Stimulated activated CD4-positive, alpha-beta T cell treated with anti-CD3 and anti-CD28 coated beads, Interleukin-1b, Interleukin-23, amount 100 ng/mL, for 4 hours (primary cell): Measurements from ENCODE around the gene CRY1.

Source experiments
- DNase-seq, 2 donors: peaks; one replicate each; pipeline ENCODE4 v3.0.0-alpha.2; 2020; ENCODE audit warnings: low read depth in 2 of 2

Gene CRY1

DNA sequence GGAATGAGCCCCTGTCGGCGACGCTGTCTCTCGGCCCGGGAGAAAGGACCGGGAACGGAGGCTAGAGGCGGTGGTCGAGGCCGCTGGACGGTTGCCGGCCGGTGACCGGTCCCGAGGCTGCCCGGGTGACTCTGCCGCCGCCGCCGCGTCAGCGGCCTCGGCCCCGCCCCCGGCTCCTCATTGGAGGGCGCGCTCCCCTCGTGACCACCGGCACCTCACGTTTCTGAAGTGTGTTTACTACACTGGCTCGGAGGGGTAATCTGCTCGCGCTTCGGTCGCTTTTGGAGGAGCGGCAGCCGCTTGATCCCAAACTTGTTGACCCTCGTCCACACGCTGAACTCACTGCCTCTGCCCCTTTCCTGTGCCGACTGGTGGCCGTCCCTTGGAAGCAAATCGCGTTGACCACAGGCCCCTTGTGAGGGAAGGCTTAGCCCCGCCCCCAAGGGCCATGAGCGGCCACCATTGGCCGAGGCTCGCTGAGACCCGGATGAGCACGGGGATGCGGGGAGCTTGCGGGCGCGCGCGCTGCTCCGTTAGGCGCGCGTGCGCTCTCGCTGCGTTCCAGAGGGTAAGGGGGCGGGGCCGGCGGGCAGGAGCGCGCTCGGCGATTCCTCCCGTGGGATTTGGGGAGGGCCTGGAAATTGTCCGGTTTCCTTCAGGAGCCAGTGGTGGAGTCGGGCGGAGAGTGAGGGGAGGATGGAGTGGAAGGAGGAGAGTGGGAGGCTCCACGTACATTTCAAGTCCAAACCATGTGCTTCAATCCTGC is at the start of gene CRY1:
CRY1 (minus strand) TSS at position 133 of the 766 bp plus-strand sequence. CDS start 588 bp downstream, outside the sequence.
- peak; percentile 87 to 89 for DNase-seq

DNA sequence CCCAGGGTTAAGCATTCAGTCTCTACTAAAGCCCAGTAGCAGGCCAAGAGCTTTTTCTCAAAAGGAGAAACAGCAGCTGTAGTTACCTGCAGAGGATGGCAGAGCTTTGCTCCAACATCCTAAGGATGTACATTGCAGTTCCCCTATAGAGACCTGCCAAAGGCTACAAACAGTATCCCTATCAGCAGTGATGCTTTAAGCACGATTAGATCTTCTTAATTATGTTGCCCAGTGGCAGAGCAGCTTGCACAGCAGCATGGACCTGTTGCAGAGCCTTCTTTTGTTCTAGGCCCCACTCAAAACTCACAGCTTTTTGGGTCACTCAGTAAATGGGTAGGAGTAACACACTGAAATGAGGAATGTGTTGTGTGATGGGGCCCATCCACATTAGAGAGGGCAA is 46.4 kb upstream of the CRY1 start:
- no peak for DNase-seq

DNA sequence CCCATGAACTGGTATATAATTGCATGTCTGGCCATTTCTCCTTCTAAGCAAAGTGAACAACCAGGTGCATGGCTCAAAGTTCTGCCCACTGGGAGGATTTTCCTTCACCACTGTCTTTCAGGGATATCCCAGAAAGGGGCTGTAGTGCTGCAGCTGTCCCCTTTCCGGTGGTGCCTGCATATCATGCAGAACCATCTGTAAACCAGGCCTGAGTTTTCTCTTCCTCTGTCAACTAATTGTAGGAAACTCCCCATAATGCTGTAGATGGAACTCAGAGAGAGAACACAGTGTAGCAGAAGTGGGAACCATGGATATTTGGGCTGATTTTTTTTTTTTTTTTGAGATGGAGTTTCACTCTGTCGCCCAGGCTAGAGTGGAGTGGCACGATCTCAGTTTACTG is 45.6 kb upstream of the CRY1 start:
- DNase-seq = no peak

GRCh38 chr12:107135177-107135576 is 41.8 kb upstream of the CRY1 start:
- DNase-seq = no peak

DNA sequence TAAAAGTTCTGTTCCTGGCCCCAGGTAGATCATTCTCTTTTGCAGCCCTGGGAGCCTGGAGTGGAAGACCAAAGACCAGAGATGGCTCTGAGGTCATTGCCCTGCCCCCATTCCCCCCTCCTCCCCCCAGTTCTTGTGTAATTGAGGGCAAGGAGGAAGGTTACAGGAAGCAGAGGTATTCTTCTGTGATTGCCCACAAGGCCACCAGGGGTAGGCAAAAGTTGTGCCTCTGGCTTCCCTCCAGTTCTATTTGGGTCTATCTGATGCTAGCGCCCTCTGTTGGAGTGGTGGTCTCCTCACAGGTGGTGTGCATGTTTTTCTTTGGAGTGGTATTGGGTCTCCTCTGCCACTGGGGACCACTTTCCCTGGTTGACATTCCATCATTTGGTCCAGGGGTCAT is 41.2 kb upstream of the CRY1 start:
- DNase-seq = no peak

DNA sequence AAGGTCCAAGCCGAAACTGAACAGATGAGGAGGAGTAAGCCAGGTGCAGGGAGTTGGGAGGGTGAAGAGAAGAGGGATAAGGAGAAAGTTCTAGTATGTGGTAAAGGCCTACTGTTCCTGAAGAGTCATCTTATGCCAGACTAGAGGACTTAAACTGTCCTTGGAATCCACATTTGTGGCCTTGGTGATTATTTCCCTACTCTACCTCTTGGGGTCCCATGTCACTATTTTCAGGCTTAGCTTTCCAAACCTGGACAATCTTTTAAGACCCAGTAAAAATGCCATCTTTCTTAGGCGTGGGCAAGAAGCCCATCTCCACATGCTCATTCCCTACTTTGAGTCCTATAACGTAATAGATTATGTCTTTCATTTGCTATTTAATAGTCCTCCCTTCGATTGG is 40.1 kb upstream of the CRY1 start:
- no peak for DNase-seq

DNA sequence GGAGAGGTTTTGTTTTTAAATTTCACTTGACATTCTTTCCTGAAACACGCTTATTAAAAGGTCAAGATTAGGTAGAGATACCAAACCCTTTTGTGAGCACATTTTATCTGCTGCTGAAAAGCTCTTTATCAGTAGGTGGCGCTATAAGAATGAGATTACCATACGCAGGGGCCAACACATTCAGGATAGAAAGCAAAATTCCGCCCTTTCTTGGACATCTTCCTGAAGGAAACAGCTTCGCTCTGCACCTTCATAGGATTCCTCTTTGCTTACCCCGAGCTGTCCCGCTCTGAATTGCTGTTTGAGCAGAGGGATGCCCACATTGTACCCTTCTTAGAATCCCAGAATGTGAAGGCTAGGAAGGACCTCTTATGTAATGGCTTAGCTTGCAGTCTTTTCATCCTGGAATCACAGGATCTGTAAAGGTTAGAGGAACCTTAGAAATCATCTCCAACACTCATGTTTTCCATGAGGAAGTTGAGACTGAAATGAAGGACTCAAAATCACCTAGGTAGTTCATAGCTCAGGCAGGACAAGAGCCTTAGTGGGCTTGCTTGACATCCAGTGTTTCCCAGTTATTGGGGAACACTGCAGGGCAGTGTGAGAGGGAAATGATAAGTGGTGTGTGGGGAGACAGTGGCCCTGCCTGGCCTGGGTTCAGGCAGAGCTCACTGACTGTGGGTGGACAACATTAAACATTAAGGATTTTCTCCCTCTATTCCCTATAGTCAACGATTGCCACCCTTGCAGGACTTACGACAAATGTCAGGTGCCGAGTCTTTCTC is 38.7 kb upstream of the CRY1 start:
- DNase-seq = peak in 1 of 2 donors; percentile 15

DNA sequence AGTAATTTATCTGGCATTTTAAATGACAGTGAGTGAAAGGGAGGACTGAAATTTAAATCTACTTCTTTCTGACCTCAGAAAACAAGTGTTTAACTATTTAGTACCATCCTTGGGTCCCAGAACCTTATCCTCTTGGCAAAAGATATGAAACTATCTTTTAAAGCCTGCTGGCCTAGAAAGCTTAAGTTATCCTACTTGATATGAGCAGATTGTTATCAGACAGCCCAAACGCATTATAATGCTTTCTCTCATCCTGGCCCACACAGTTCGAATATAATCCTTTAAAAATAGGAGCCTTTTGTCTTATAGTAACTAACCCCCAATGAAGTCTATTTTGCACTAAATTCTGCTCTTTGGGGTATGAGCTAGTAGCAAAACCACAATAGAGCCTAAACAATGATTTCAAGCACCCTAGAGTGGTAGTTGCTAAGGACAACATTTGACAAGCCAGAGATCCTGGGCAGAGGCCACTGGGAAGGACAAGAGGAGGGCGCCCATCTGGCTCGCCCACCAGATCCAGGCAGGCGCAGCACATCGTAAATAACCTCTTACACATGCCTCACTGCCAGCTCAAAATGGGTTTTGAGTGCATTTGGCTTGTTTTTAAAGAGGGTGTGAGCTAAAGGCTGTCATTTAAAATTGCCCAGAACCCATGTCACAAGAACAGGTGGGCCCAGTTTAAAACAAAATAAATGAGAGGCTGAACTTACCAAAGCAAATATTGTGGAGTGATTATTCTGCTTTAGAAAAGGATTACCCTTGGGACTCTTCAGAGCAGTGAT is 37.7 kb upstream of the CRY1 start:
- DNase-seq = no peak

GRCh38 chr12:107129315-107129930 is 36.1 kb upstream of the CRY1 start:
- DNase-seq = no peak

- DNase-seq = no peak
Observed at GRCh38 chr12:107127482-107128430, 34.4 kb upstream of the CRY1 start.

DNA sequence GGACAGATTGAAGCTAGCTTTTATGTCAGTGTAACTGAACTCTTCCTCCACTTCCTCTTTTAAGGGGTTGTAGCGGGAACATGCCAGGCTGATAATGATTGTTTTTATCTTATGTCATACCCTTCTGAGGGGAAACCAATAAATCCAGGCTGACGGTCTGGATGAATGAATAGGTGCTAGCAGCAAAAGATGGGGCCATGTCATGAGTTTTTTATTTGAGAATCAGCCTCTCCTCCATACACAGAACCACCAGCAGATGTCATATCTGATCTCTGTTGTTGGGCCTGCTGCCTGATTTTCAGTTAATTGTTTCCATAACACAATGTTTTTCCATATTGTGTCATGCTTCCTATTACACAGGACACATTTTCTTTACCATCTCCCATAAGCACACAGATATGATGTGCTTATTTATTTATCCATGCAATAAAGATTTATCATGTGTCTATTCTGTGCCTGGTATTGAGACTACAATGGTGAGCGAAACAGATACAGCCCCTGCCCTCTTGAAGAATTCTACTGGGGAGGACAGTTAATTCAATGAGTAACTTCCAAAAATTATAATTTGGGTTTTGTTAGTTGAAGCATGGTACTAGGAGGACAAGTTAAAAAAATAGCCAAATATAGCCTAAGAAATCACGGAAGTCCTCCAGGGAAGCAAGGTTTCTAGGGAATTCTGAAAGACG is 33.6 kb upstream of the CRY1 start:
- no peak for DNase-seq

DNA sequence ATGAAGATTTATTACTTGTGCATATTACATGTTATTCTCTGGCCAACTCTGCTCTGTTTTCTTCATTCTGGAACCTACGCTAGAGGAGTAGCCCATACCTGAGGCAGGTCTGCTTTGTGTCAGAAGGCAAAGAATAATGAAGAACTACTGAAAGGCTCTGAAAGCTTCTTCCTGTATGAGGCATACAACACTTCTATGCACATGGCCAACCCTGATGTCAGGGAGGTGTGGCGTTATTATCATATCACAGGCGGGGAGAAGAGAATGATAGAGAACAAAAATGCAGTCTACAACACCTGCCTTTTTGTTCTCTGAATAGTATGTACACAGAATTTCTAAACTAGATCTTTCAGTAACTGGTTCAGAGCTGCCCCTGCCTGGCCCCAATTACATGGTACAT is 32.5 kb upstream of the CRY1 start:
- no peak for DNase-seq

- DNase-seq = no peak
Observed at GRCh38 chr12:107122452-107122958, 29.2 kb upstream of the CRY1 start.

DNA sequence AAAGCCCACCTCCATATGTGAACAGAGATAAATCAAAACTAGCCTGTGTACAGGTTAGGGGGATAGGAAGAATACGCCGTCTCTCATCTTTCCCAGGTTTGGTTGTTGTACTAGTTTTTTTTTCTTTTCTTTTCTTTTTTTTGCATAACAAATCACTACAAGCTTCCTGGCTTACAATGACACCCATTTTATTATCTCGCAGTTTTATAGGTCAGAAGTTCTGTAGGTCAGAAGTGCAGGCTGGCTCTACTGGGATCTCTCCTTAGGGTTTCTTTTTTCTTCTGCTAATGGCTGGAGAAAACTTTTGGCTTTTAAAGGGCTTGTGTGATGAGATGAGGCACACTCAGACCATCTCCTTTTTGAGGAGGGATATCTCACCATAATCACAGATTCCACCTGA is 25.7 kb upstream of the CRY1 start:
- no peak for DNase-seq

- DNase-seq = no peak
Observed at GRCh38 chr12:107118624-107119023, 25.3 kb upstream of the CRY1 start.

- DNase-seq = no peak
Observed at GRCh38 chr12:107115119-107115518, 21.8 kb upstream of the CRY1 start.

DNA sequence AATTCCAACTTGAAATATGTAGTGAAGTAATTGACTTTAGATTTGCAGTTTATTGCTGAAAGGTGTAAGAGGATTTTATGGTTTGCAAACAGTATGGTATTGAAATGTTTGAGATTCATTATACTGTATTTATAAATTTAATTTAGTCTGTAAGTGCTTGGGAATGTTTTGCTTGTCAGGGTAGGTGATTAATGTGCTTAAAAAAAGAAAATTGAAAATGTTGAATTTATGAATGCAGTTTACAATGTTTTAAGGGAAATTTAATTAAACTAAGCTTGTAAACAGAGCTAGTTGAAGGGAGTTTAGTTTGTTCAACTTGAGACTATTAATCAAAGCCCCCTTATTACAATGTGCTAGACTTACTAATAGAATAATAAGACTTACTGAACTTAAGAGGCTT is 18.0 kb upstream of the CRY1 start:
- no peak for DNase-seq

DNA sequence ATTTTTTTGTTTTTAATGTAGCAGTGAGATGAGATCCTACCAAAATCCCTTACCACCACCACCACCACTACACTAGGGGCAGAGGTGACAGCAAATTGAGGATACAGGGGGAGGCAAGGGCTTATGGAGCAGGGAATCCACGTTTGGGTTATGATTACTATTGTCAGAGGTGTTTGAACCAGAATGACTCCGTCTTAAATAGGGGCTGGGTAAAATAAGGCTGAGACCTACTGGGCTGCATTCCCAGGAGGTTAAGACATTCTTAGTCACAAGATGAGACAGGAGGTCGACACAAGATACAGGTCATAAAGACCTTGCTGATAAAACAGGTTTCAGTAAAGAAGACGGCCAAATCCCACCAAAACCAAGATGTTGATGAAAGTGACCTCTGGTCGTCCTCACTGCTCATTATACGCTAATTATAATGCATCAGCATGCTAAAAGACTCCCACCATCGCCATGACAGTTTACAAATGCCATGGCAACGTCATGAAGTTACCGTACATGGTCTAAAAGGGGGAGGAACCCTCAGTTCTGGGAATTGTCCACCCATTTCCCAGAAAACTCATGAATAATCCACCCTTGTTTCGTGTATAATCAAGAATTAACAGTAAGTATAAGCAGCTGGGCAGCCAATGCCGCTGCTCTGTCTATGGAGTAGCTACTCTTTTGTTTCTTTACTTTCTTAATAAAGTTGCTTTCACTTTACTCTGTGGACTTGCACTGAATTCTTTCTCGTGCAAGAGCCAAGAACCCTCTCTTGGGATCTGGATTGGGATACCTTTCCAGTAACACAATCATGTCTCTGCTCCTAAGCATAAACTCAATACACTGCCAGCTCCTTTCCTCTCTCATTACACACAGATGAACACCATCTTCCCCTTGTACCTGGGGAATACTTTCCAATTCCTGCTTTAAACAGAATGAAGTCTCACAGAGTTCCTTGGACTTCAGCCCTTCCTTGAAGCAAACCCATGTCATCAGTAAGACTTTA is 16.7 kb upstream of the CRY1 start:
- DNase-seq = no peak

DNA sequence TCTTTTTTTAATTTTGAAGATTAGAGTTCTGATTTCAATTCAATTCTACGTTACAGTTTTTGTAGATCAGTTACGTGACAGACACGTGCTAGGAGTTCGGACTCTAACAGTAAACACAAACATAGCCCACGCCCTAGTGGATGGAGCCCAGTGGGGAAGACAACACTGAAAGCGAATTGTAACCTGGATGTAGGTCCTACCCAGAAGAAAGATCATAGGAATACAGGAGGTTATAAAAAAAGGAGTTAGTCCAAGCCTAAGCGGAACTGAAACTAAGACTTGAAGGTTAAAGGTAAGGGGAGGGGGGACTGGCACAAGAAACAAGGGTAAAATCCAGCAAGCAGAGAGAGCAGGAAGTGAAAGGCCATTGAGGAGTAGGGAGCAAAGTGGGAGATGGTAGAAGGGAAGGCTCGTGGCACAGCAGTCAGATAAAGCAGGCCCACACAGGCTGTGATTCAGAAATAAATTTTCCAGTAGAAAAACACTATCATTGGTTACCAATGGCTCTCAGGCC is 15.7 kb upstream of the CRY1 start:
- DNase-seq = no peak
